H4 (cell line): Measurements from ENCODE around the gene KCNJ4. TPM values are rescaled to one million over a fixed set of nuclear protein-coding genes. Genes with fewer than 3 reads are reported as not detected.
A peak's percentile ranks its signal among the peaks of the same experiment; 100 is the strongest.

ENCODE experiments used
- DNase-seq: peaks from one replicate; pipeline ENCODE4 v3.0.0-alpha.2; 2015; ENCODE audit warnings: low spot score
- total RNA-seq: library from RNA; depleted of rRNA; stranded (reverse); fragments of >200 nt; shearing (Covaris generic); gene quantifications from 2 replicates; pipeline ENCODE4 v1.2.3, GENCODE V29; 2014

Gene KCNJ4
- total RNA-seq, 1 experiment from 2014 or later, result 0.60 TPM

DNA sequence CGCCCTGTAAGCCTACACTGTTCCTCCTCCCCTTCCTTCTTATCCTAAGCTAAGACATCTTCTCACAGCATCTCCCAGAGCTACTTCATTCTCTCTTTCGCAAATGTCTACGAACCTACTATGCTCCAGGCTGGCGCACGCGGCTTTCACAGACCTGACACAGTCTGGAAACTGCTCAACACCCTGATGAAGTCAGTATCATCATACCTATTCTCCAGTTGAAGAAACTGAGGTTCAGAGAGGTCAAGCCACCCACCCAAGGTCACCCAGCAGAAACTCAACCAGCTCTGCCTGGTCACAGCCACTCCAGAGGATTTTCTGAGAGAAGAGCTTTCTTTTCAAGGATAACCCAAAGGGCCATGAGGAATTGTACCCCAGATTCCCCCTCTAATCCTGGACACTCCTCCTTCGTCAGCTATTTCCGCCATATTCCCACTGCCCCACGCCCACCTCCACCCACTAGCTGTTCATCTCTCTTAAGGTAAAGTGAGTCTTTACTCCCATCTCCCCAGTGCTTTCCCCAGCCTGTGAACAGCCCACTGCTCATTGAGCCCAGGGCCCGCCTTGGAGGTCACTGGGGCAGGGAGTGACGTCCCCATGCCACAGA, 1.8 kb downstream of the KCNJ4 start:
- no peak for DNase-seq

DNA sequence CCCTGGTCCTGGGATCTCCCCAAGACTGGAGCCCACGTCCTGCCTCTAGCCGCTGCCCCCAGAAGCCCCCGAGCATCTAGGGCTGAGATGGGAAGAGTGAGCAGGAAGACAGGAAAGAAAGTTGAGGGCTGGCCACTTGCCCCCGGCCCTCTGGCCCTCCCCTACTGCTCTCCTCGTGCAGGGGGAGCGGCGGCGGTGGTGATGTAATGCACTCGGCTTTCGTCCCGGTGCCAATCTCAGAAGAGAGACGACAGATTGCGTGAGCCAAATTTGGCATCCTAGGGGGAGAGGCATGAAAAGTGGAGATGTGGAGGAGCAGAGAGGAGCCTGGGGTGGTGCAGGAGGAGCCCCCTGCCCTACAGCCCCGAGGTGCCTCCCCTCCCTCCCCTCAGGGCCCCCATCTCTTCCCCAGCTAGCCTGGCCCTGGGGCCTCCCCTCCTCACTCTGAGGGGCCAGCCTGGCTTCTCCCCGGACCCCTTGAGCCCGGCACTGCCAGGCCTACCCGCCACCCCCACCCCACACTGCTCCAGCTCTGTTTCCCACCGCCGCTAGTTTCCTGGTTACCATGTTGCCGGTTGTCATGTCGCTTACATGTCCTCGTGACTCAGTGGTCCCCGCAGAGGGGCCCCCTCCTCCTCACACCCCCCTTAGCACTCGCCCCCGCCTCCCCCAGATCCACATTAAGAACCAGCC, 2.5 kb downstream of the KCNJ4 start:
- peak; percentile 42 for DNase-seq

DNA sequence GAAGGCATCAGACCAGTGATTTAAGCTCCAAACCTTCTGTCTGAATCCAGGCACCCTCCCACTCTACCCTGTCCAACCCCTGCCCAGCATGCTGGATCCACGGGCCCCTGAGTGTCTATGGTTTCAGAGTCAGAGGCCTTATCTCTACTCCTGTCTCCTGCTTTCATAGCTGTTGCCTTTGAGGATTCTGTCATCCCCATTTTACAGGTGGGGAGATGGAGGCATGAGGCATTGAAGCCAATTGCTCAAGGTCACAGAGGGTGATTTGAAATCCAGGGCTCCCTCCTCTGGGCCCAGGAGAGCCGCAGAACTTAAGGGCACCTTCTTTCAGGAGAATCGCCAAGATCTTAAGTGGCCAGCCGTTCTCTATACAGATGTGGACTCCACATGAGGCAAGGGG, 3.1 kb downstream of the KCNJ4 start:
- no peak for DNase-seq

DNA sequence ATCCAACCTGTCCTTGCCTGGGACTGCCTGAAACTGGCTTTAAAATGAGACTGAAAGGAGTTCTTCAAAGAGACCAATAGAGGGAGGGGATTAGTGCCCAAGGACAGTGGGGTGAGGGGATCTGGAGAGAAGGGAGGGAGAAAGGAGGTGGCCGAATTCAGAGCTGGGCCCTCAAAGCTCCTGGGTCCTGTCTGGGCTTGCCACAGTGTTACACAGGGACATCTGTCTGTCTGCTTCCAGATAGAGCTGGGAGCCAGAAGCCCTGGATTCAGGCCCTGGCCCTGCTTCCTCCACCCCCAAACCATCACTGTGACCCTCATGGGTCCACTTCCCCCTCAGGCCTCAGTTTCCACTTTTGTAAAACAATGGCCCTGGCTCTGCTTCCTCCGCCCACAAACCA, 3.6 kb downstream of the KCNJ4 start:
- DNase-seq, result no peak

DNA sequence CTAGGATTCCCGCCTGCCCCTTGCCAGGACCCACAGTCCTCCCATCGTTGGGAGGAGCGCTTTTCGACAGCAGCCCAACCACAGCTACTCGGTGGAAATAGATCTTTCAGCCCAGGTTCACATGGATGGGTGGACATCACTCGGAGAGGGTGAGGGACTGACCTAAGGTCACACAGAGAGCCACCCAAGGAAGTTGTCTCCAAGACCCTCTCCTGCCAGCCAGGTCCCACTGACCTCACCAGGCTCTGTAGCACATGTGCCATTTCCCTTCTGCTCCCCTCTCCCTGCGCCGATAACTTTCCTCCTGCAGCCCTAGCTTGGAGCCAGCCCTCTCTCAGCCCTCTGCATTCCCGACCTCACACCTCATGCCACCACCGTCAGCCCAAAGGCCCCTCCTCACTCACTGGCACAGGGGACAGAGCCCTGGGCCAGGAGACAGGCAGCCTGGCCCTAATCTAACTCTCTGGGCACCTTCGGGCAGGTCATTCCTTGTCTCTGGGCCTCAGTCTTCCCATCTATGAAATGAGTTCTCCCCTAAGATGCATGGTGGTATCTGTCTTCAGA, 4.7 kb downstream of the KCNJ4 start:
- no peak for DNase-seq

DNA sequence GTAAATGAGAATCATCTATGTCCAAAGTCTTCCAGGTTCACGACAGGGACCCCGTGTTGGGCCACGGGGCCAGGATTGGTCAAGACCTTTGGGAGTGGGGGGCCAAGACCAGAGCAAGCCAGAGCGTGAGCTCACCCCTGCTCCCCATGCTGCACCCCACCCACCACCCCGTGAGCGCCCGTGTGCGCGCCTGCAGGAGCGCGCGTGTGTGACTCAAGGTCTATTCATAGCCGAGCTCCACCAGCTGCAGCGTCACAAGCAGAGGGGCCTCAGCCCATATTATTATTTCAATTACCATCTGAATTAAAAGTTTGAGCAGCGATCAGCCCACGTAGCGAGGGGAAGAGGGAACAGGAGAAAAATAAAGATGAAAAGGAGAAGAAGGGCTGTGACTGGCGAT, 5.2 kb downstream of the KCNJ4 start:
- DNase-seq, result no peak

DNA sequence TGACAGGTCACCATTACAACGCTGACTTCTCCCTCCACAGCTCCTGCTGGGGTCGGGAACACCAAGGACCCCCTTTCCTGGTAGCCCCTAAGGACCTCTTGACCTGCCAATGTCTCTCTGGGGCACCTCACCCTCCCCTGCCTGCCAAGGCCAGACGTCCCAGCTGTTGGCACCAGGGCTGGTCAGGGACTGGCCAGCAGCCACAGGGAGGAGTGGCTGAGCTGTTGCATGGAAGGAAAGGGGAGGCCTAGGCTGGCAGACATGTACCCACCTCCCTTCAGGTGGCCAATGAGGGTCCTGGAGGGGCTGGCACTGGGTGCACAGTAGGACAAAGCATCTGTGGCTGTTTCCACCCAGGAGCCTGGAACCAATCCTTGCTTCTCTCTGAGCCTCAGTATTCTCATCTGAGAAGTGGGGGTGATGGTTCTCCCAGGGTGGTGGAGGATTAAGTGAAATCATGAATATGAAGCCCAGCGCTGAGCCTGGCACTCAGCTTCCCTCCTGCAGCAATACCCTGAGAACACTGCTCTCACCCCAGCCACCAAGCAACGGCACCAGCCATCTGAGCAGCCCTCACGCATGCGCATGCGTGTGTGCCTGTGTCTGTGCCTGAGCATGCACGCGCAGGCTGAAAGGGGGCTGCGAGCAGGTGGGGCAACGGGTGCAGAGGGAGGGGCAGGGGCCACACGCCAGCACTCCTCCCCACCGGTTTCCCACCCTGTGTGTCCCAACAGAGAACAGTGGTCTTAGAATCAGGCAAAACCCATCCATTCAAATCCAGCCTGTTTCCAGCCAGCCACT, 5.9 kb downstream of the KCNJ4 start:
- no peak for DNase-seq

DNA sequence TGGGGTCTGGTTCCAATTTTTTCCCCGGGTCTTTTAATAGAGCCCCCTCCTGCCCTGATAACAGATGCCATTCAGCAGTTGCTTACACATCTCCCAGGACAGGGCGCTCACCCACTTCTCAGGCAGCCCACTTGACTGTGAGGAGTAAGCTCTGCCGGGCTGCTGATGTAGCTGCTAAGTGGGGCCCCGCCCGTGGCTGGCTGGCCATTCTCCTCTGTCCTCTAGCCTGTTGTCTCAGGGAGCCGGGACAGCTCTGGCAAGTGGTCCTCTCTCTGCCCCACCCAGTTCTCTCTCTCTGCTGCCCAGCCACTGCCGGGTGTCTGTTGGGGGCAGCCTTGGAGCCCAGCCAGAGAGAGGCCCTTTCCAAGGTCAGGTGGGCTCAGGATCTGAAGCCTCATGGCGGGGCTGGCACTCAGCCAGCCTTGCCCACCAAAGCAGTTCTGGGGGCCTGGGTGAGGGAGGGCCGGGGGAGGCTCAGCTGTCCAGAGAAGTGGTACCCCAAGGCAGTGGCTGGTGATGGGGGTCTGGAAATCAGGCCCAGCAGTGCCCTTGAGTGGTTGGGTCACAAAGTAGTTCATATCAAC, 8.9 kb downstream of the KCNJ4 start:
- no peak for DNase-seq

DNA sequence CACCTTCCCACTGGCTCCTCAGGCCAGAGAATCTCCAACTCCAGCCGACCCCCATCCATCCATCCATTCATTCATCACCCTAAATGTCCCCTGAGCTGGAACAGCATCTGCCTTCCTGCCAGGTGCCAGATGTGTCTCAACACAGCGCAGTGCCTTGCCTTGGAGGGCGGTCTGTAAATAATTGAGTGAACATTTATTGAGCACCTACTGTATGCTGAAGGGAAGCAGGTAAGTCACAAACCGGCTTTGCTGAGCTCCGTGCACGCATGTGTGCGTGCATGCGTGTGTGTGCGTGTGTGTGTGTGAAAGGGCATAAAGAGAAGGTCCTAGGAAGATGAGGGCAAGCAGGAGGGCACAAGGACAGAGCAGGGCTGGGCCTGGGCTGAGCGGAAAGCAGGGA, 10.2 kb downstream of the KCNJ4 start:
- DNase-seq, result no peak

DNA sequence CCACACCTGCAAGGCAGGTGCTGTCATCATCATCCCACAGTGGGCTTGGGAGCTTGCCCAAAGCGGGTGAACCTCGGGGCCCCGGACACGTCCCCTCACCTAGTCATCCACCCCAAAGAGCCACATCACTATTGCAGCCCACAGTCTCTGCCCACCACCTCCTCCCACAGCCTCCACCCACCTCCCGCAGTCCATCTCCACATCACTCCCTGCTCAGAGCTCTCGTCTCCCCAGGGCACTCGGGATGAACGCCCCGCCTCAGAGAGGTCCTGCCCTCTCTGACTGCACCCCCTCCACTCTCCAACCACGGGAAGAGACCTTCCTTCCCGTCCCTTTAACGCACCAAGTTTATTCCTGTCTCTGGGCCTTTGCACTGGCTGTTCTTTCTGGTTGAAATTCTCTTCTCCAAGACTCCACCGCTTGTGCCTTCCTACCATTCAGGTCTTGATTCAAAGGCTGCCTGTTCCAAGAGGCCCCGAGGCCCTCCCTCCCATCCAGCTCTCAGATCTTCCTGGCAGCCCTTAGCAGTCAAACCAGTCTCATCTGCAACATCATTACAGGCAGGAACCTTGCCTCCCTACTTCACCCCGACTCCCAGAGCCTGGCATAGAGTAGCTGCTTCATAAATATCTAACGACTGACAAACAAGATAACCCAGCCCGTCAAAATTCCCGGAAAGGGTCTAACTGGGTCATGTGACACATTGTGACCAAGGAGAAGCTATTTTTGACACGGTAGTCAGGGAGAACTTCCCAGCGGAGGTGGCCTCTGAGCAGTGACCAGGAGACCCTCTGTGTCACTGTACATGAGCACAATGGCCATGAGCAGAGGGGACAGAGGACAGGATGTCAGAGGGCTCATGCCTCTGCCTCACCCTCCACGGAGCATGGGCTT, 11.1 kb downstream of the KCNJ4 start:
- no peak for DNase-seq

DNA sequence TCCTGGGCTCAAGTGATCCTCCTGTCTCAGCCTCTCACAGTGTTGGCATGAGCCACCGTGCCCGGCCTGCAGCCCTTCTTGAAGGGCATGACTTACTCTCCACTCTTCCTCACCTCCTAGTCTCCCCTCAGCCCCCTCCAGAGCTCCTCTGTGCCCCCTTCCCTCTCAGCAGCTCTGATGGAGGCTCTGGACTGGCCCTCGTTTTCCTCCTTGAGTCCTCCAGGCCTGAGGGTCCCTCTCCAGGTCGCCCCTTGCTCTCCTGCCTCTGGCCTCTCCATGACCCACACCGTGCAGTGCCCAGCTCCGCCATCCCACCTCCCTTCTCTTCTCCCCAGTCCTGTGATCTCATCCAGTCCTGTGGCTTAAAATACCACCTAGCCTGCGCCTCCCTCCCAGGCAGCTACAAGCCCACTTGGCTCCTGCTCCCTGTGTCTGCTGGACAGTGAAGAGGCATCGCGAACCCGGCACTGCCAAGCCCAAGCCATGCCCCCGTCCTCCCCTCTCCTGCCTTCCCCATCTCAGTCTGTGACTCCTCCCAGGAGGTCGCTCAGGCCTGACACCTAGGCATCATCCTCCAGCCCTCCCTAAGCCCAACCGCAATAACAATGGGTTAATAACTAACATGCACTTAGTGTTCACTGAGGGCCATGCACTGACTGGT, 11.9 kb downstream of the KCNJ4 start:
- DNase-seq, result no peak

DNA sequence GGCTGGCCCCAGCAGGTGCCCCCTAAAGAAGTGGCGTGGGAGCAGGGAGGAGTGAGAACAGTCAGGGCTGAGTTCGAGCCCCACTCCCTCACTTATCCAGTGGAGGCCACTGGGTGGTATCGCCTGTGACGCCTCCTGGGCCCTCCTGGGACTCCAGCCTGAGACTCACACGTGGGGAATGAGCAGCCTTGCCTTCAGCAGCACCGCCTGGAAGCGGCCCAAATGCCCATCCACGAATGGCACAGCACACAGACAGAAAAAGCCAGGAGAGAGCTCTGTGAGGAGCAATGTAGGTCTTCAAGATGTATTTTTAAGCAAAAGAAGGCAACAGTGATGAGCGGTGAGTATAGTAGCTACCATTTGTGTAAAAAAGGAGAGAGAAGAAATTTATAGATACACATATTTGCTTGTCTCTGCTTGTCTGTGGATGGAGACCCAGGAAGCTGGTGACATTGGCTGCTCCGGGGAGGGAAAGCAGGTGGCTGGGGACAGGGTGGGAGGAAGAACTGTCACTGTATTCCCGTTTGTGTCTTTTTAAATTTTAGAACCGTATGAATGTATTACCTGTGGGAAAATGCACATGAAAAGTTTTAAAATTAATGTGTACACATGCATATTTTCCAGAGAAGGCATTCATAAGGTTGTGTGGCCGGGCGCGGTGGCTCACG, 13.2 kb downstream of the KCNJ4 start:
- no peak for DNase-seq

DNA sequence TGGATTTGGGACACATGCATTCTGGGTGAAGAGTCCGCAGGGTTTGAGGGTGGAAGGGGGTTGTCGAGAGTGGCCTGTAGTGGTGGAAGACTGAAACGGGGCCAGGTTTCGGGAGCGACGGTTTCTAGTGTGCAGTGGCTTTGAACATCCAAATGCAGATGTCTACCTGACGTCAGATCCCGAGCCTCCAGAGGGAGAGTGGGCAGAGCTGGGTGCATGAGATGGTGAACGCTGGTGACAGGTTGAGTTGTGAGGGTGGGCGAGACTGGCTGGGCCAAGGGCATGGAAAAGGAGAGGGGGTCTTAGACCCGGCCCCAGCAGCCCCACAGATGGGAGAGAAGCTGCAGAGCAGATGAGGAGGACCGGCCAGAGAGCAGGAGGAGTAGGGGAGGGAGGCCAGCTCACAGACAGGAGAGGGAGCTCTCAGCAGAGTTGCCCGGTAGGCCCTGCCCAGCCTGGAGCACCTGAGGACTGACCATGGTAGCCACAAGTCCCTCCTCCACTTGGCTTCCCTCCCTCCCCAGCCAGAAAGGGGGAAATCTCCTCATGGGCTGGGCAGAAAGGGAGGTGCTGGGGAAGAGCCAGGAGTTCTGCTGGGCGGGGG, 14.2 kb downstream of the KCNJ4 start:
- DNase-seq, result no peak

DNA sequence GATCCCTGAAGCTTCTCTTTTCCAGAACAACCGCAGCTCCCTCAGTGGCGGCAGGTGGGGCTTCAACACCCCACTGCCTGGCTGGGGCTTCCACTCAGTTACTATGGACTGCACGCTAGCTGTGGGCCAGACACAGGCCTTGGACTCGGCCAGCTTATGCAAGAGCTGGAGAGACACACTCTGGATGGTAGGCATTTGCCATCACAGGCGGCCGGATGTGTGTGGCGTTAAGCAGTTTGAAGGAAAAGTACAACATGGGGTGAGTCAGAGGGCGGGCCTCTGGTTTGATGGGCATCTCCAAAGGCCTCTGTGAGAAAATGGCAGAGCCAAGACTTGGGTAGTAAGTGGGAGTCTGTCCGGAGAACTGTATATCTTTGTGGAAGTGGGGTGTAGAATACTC, 17.6 kb downstream of the KCNJ4 start:
- DNase-seq, result no peak

DNA sequence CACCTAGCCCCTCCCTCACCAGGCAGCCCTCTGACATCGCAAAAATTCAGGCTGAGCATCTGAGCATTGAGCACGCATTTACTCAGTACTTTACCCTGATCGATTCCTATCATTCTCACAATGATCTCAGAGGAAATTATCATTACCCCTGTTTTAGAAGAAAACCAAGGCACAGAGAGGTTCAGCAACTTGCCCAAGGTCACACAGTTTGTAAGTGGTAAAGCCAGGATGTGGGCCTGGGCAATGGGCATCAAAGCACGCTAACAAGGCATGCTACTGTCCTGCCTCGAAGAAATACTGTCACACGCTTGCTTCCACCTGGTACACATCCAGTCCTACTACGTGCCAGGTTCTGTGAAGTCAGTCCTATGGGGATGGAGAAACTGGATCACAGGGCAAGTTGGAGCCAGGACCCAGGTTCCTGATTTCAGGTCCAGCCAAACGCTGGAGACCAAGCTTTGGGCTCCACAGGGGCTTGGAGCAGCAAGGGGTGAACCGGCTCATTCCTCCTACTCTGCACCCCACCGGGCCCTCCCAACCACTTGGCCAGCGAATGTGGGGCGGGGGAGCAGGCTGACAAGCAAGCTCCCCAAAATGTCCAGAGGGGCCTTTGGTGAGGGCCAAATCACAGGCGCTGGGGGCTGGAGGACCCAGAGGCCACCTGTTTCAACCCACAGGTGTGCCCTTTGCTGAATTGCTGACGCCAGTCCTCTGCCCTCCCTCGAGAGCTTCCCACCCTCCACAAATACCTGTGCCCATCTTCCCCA, 18.2 kb downstream of the KCNJ4 start:
- no peak for DNase-seq

DNA sequence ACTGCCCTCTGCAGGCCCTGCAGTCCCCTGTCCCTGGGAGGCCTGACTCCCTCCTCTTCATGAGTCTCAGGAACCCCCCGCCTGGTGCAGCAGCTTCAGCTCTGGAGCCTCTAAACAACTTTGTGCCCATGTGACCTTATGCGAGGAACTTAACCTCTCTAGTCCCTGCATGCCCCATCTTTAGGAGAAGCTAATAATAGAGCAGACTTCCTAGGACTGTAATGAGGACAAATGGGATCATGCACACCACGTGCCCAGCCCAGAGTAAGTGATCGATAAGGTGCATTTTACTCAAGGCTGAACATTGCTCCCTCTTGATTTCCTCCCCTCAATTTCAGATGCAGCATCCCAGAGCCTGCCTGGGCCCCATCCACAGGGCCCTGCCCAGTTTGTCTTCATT, 19.0 kb downstream of the KCNJ4 start:
- DNase-seq, result no peak

DNA sequence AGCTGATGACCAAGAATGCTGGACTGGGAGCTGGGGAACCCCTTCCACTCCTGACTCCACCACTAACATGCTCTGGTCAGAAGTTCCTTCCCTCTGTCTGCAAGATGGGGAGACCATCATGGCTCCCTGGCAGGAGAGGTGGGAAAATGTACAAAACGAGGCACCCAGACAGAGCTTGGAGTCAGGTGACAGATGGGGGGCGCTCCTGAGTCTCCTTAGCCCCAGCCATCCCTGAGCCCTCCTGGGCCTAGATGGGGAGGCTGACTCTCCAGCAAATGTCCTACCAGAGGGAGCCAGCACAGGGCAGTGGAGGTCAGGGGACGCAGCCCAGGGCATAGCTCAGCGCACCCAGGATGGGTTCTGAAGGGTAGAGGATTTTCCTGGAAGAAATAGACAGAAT, 20.0 kb downstream of the KCNJ4 start:
- DNase-seq, result no peak

DNA sequence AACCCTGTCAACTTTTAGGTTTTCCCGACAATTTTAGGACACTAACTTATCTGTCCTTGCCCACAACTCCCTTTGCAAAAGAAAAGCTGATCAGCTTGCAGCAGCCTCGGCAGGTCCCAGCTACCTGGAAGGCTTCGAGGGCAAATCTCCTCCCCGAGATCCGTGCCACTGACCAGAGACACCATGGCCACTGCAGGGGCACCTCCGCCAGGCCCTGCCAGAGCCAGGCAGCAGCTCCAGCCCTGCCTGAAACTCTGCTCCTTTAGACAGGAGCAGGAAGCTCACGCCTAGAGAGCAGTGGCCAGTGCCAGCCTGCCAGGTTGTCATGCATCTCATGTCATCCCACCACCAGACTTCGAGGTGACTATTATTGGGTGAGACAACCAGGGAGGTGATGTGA, 21.1 kb downstream of the KCNJ4 start:
- DNase-seq, result no peak

DNA sequence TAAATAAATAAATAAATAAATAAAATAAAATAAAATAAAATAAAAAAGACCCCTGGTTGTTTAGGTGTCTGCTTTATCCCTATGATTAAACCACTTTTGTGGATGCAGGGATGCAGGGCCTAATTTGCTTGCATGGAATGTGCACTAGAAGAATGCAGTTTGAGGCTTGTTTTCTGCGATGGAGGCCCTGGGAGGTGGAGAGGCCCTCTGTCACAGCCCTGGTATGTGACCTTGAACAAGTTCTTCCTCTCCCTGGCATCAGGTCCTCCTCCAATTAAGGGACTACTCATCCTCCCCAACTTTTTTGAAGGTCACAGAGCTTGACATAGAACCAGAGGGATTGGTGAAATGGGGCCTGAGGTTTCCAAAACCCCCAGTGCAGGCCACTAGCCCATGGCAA, 22.7 kb downstream of the KCNJ4 start:
- DNase-seq, result no peak
